ENCODE measurements around the gene GRIK4. TPM values are rescaled to one million over a fixed set of nuclear protein-coding genes. Genes with fewer than 3 reads are reported as not detected.

GRIK4 gene
- total and polyA plus RNA-seq, 9 of the 15 experiments (the other 6 are each of a cell fraction or from before 2014, with no cell fraction given): not detected

GRCh38 chr11:120819437-120820365 is 308.2 kb downstream of the GRIK4 start (continued):
- TF ChIP-seq, protein P1, sequence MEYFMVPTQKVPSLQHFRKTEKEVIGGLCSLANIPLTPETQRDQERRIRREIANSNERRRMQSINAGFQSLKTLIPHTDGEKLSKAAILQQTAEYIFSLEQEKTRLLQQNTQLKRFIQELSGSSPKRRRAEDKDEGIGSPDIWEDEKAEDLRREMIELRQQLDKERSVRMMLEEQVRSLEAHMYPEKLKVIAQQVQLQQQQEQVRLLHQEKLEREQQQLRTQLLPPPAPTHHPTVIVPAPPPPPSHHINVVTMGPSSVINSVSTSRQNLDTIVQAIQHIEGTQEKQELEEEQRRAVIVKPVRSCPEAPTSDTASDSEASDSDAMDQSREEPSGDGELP (CRISPR knock-in tag; IDR thresholded peaks at IDR 0.05; ENCODE audit: borderline replicate concordance): no peak
- TF ChIP-seq, protein P2, sequence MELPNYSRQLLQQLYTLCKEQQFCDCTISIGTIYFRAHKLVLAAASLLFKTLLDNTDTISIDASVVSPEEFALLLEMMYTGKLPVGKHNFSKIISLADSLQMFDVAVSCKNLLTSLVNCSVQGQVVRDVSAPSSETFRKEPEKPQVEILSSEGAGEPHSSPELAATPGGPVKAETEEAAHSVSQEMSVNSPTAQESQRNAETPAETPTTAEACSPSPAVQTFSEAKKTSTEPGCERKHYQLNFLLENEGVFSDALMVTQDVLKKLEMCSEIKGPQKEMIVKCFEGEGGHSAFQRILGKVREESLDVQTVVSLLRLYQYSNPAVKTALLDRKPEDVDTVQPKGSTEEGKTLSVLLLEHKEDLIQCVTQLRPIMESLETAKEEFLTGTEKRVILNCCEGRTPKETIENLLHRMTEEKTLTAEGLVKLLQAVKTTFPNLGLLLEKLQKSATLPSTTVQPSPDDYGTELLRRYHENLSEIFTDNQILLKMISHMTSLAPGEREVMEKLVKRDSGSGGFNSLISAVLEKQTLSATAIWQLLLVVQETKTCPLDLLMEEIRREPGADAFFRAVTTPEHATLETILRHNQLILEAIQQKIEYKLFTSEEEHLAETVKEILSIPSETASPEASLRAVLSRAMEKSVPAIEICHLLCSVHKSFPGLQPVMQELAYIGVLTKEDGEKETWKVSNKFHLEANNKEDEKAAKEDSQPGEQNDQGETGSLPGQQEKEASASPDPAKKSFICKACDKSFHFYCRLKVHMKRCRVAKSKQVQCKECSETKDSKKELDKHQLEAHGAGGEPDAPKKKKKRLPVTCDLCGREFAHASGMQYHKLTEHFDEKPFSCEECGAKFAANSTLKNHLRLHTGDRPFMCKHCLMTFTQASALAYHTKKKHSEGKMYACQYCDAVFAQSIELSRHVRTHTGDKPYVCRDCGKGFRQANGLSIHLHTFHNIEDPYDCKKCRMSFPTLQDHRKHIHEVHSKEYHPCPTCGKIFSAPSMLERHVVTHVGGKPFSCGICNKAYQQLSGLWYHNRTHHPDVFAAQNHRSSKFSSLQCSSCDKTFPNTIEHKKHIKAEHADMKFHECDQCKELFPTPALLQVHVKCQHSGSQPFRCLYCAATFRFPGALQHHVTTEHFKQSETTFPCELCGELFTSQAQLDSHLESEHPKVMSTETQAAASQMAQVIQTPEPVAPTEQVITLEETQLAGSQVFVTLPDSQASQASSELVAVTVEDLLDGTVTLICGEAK (IDR thresholded peaks at IDR 0.05): no peak
- TF ChIP-seq, protein P2 (CRISPR knock-in tag; IDR thresholded peaks at IDR 0.05): no peak

All from K562 (cell line).